B cell (primary cell): Measurements from ENCODE around the gene RACK1. TPM values are rescaled to one million over a fixed set of nuclear protein-coding genes. Genes with fewer than 3 reads are reported as not detected.

Experiments
- ATAC-seq: fragments of 200-7000 bp; cut with Tn5 transposase; one replicate; pipeline ENCODE4 v1.10.0; 2021; ENCODE audit warnings: low read depth, mild to moderate bottlenecking, moderate number of reproducible peaks, moderate library complexity
- CTCF ChIA-PET: fragments of 350-600 bp; sonication (Branson Sonifier 250); formaldehyde crosslinking; loops from one replicate; lab custom pipeline; 2021; ENCODE audit warnings: antibody characterized with exemption, inconsistent platforms; lab: Charles Lee
- POLR2A ChIA-PET: fragments of 350-600 bp; sonication (Branson Sonifier 250); formaldehyde crosslinking; loops from one replicate; lab custom pipeline; 2021; ENCODE audit warnings: antibody characterized with exemption; lab: Charles Lee
- DNase-seq: peaks from one replicate; pipeline ENCODE4 v3.0.0; 2013
- H2AFZ ChIP-seq: 2 replicates; pipeline ENCODE4 v1.6.1; 2012; ENCODE audit warnings: mild to moderate bottlenecking, low read depth, low read length; ENCODE audit not compliant: insufficient read depth, poor library complexity, severe bottlenecking
- H3K27ac ChIP-seq, 2 donors: 1 replicate in 1 of 2; 2 replicates in 1 of 2; pipeline ENCODE4 v1.5.1; 2012 to 2013; ENCODE audit warnings: low read length in 2 of 2, mild to moderate bottlenecking in 2 of 2, moderate library complexity in 1 of 2
- H3K27me3 ChIP-seq, 4 experiments: fragments of 200-600 bp in 1 of 4; sonication (generic) in 1 of 4; replicated peaks in 1 of 4; 1 replicate in 2 of 4; 2 replicates in 2 of 4; pipeline versions ENCODE4 v1.6.1 to v1.7.0; 2013 to 2016; ENCODE audit warnings: low read length in 3 of 4, mild to moderate bottlenecking in 2 of 4, mixed read lengths in 1 of 4, moderate library complexity in 1 of 4; ENCODE audit not compliant: insufficient read depth in 4 of 4, control insufficient read depth in 3 of 4; ENCODE audit errors: control extremely low read depth in 1 of 4
- H3K36me3 ChIP-seq, 2 experiments: replicated peaks in 1 of 2; 1 replicate in 1 of 2; 2 replicates in 1 of 2; pipeline versions ENCODE4 v1.6.1 to v1.7.1; 2013; ENCODE audit warnings: low read length in 1 of 2; ENCODE audit not compliant: insufficient read depth in 2 of 2, control insufficient read depth in 1 of 2; ENCODE audit errors: control extremely low read depth in 1 of 2, extremely low read depth in 1 of 2
- H3K4me1 ChIP-seq, 2 donors: fragments of 200-600 bp in 1 of 2; sonication (generic) in 1 of 2; 1 replicate in 1 of 2; 2 replicates in 1 of 2; pipeline versions ENCODE4 v1.5.1 to v1.6.1; 2013 to 2017; ENCODE audit warnings: low read length in 2 of 2; ENCODE audit not compliant: control insufficient read depth in 2 of 2, insufficient read depth in 2 of 2
- H3K4me2 ChIP-seq: replicated peaks from 2 replicates; pipeline ENCODE3; 2012; ENCODE audit warnings: mild to moderate bottlenecking, low read depth, low read length; ENCODE audit not compliant: poor library complexity, severe bottlenecking
- H3K4me3 ChIP-seq, 5 experiments: fragments of 200-600 bp in 1 of 5; sonication (generic) in 1 of 5; 1 replicate in 3 of 5; 2 replicates in 2 of 5; pipeline versions ENCODE4 v1.5.1 to v1.7.0; 2011 to 2016; ENCODE audit warnings: low read length in 4 of 5, mild to moderate bottlenecking in 4 of 5, low read depth in 2 of 5, control low read depth in 1 of 5, moderate library complexity in 1 of 5; ENCODE audit not compliant: insufficient read depth in 1 of 5; ENCODE audit errors: control extremely low read depth in 1 of 5, extremely low read depth in 1 of 5
- H3K79me2 ChIP-seq: fragments of 200-600 bp; sonication (generic); one replicate; pipeline ENCODE4 v1.6.0; 2016; ENCODE audit warnings: low read length; ENCODE audit not compliant: control insufficient read depth, insufficient read depth
- H3K9ac ChIP-seq: fragments of 200-600 bp; sonication (generic); 2 replicates; pipeline ENCODE4 v1.6.1; 2017; ENCODE audit warnings: mild to moderate bottlenecking, low read length, moderate library complexity
- H3K9me3 ChIP-seq, 3 donors: one replicate each; pipeline versions ENCODE4 v1.6.1 to v1.7.1; 2013; ENCODE audit warnings: low read length in 2 of 3; ENCODE audit not compliant: control insufficient read depth in 2 of 3, insufficient read depth in 1 of 3; ENCODE audit errors: control extremely low read depth in 1 of 3
- H4K20me1 ChIP-seq: 2 replicates; pipeline ENCODE4 v1.6.0; 2012; ENCODE audit warnings: mild to moderate bottlenecking, low read length; ENCODE audit not compliant: insufficient read depth, control insufficient read depth, poor library complexity, severe bottlenecking
- H3K27ac Mint-ChIP-seq: one replicate; pipeline ENCODE4 v1.8.0; 2021; ENCODE audit warnings: mixed read lengths
- H3K27me3 Mint-ChIP-seq: one replicate; pipeline ENCODE4 v1.8.0; 2021; ENCODE audit warnings: mixed read lengths
- H3K4me1 Mint-ChIP-seq: one replicate; pipeline ENCODE4 v1.8.0; 2021; ENCODE audit warnings: mixed read lengths
- H3K4me3 Mint-ChIP-seq: one replicate; pipeline ENCODE4 v1.8.0; 2021; ENCODE audit warnings: mixed read lengths
- H3K9me3 Mint-ChIP-seq: one replicate; pipeline ENCODE4 v1.8.0; 2022; ENCODE audit warnings: mixed read lengths; ENCODE audit not compliant: insufficient read depth
- CTCF ChIP-seq: fragments of 200-600 bp; IDR thresholded peaks from one replicate; pipeline ENCODE4 v1.8.0; 2022; ENCODE audit warnings: antibody characterized with exemption, mild to moderate bottlenecking
- EZH2 ChIP-seq: IDR thresholded peaks from 2 replicates; pipeline ENCODE4 v1.6.1; 2012; ENCODE audit warnings: borderline replicate concordance, low read depth, mild to moderate bottlenecking, moderate library complexity, low read length; ENCODE audit not compliant: insufficient read depth, poor library complexity, severe bottlenecking
- WGBS: methylation state at CpG from one replicate; pipeline ENCODE4 v1.1.5; 2013; ENCODE audit warnings: missing lambda C conversion rate; ENCODE audit not compliant: insufficient coverage; 5-methylcytosine and 5-hydroxymethylcytosine counted together
- intact Hi-C: fragments of 100-400 bp; cut with micrococcal nuclease; formaldehyde crosslinking; loops from one replicate; pipeline ENCODE4 v1.10.0; 2022
- polyA plus RNA-seq: library from polyadenylated mRNA; depleted of rRNA; stranded (reverse); fragments of >200 nt; gene quantifications from 2 replicates; pipeline ENCODE4 v1.2.3, GENCODE V29; 2012
- total RNA-seq, 2 donors: library from RNA; stranded (reverse); fragments of 120-200 nt in 1 of 2; gene quantifications; 1 replicate in 1 of 2; 2 replicates in 1 of 2; pipeline versions ENCODE4 v1.2.3 to v1.2.4, GENCODE V29; 2013 to 2022

RACK1 gene
- total and polyA plus RNA-seq, 2 donors (not counting 1 experiment from before 2014, with no cell fraction given) = 2,047 to 4,130 TPM

- peak overlapping the region; percentile 94 for H3K4me2 ChIP-seq
- Mint-ChIP-seq H3K4me3 (peak overlapping the region; percentile 98), H3K4me1 (peaks cover 40% of the 10 kb centered on the region), H3K9me3 (no peaks in the 10 kb centered on the region), H3K27ac (peak overlapping the region; percentile 95), H3K27me3 (peaks cover 14% of the 10 kb centered on the region)
- no peaks in the 10 kb centered on the region for H3K36me3 ChIP-seq
- intact Hi-C loops = loop anchor here (1.0 to 5.0 kb wide), 2 partner anchors 15 to 36 kb away; partner anchors contain the start of gene RACK1
- no peaks in the 10 kb centered on the region for H3K79me2 ChIP-seq
- no peak for ATAC-seq
- H3K27ac ChIP-seq = no peak overlapping the region
- TF ChIP-seq CTCF (no peak), EZH2 (no peak)
- no peaks in the 10 kb centered on the region for H4K20me1 ChIP-seq
- peak overlapping the region; percentile 69 for H2AFZ ChIP-seq
- ChIA-PET CTCF (interaction anchor here (0.7 to 7.9 kb wide), 8 partner anchors 11 to 55 kb away, joined by 3 to 105 read pairs (median 10); partner anchors contain the start of genes RACK1, TRIM41 and TRIM52), POLR2A (interaction anchor here (1.3 to 3.6 kb wide), 5 partner anchors 9 to 33 kb away, joined by 3 to 73 read pairs (median 7); no protein-coding TSS in a partner anchor)
- peaks cover 0 to 26% (median 12%) of the 10 kb centered on the region in 4 experiments for H3K27me3 ChIP-seq
- peak; percentile 59 for DNase-seq
- peak overlapping the region; percentile 54 to 71 (median 68) for H3K4me3 ChIP-seq
- peaks cover 23 to 35% of the 10 kb centered on the region in 2 donors for H3K4me1 ChIP-seq
- H3K9ac ChIP-seq = peak overlapping the region; percentile 65
- WGBS = 2% methylated on average over 37 of the region's 37 CpGs
- peaks cover 0 to 20% (median 2%) of the 10 kb centered on the region in 3 donors for H3K9me3 ChIP-seq
Measured at GRCh38 chr5:181205761-181206649, 37.7 kb downstream of the RACK1 start.
